Hindlimb muscle (tissue), 1 donor: ENCODE data around the gene VEGFA. TPM values are rescaled to one million over a fixed set of nuclear protein-coding genes. Genes with fewer than 3 reads are reported as not detected.

Experiments used
- DNase-seq: peaks from one replicate; pipeline ENCODE4 v3.0.0-alpha.2; 2013
- polyA plus RNA-seq: library from polyadenylated mRNA; unstranded; fragments of 120-200 nt; gene quantifications from one replicate; pipeline ENCODE4 v1.2.1, GENCODE V29; 2013; ENCODE audit not compliant: insufficient read length

VEGFA gene
- polyA plus RNA-seq, 1 donor: 86.4 TPM

- DNase-seq: no peak
Observed at GRCh38 chr6:43788301-43788700, 18.3 kb downstream of the VEGFA start.

- no peak for DNase-seq
Observed at GRCh38 chr6:43789447-43789846, 19.4 kb downstream of the VEGFA start.

GRCh38 chr6:43790031-43790430 lies 20.0 kb downstream of the VEGFA start:
- DNase-seq: no peak

GRCh38 chr6:43791745-43792422 lies 21.9 kb downstream of the VEGFA start:
- DNase-seq: no peak

DNA sequence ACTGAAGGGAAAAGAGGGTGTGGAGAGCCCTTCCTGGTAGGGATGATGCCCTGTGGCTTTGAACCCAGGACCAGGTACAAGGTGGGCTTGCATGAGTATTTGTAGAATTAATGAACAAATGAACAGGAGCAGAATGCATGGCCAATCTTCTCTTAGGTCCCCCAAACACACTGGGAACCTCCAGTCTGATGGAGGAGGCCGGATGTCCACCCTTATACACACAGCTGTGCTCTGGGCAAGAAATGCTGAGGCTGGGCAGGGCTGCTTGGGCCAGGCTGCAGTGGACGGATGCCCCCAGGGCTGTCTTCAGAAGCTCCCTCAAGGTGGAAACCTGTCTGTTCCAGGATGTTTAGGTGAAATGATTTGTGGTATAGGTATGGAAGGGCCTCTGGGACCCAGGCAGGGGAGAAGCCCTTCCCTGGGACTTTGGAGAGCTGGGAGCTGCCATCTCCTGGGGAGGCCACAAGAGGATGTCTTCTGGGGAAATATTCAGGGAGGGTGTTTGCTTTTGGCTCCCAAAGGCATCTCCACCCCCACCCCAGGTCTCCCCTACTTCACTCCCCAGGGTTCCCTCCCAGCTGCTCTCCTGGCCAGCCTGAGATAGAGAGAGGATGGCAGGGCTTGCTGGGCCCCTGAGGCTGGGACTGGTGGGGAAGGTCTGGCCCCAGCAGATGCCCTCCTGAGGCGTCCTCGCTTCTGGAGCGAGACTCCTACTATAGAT lies 23.3 kb downstream of the VEGFA start:
- DNase-seq: no peak

- DNase-seq: no peak
Observed at GRCh38 chr6:43793875-43794242, 23.8 kb downstream of the VEGFA start.

DNA sequence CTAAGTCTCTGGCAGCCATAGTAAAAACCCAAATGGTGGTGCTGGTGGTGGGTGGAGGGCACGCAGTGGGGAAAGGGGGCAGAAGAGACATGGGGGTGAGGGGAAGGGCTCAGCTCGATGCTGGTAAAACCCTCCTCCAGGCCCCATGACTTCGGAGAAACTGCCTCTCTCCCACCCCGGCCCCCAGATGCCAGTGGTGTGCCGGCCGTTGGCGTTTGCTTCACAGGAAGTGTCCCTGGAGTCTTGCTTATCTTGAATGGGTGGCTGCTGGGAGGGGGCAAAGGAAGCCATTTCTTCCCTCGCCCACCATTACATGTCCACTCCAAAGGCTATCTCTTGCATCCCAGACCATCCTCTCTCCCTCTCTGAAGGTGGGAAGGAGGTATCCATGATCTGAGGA lies 25.4 kb downstream of the VEGFA start:
- no peak for DNase-seq

GRCh38 chr6:43796168-43796567 lies 26.2 kb downstream of the VEGFA start:
- no peak for DNase-seq

GRCh38 chr6:43796903-43797890 lies 27.2 kb downstream of the VEGFA start:
- DNase-seq: no peak

- DNase-seq: no peak
Observed at GRCh38 chr6:43797919-43798318, 27.9 kb downstream of the VEGFA start.

- DNase-seq: no peak
Observed at GRCh38 chr6:43798688-43799444, 28.9 kb downstream of the VEGFA start.

DNA sequence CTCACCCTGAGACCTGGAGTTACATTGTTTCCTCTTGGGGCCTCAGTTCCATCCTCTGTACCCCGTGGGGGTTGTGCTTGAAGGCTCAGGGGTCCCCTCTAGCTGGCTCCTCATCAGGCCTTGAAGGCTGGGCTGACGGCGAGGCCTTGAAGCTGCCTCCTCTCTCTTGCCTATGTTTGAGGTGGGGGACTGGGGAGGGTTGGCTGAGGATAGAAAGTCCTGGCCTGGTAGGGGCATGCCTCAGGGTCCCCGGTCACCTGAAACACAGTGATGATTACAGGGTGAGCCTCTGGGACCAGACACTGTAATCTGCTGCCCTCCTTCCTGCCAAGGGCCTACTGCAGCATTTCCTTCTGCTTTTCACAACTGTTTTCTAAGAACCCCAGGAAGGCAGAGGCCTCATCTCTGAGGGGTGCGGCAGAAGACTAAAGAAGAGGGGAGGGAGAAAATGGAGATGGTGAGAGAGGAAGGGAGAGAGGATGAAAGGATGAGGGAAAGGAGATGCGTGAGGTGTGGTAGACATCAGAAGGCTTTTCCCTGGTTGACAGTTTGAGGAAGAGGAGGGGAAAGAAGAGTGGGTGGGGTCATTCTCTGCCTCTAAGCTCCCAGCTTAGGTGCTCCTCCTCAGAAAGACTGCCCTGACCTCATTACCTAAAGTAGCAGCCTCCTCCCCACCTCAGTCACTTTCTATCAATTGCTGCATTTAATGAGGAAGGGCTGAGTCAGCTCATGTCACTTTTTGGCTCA lies 29.7 kb downstream of the VEGFA start:
- DNase-seq: no peak

GRCh38 chr6:43800298-43800623 lies 30.2 kb downstream of the VEGFA start:
- no peak for DNase-seq

GRCh38 chr6:43800746-43801494 lies 30.9 kb downstream of the VEGFA start:
- DNase-seq: no peak

GRCh38 chr6:43801495-43802181 lies 31.6 kb downstream of the VEGFA start:
- no peak for DNase-seq

GRCh38 chr6:43803055-43803782 lies 33.2 kb downstream of the VEGFA start:
- no peak for DNase-seq

- no peak for DNase-seq
Observed at GRCh38 chr6:43803783-43804549, 34.0 kb downstream of the VEGFA start.

GRCh38 chr6:43804550-43805223 lies 34.7 kb downstream of the VEGFA start:
- DNase-seq: no peak
